ENCODE measurements around the gene CCDC40. TPM values are rescaled to one million over a fixed set of nuclear protein-coding genes. Genes with fewer than 3 reads are reported as not detected.

Gene CCDC40
- total and polyA plus RNA-seq, 10 donors = 0.30 to 8.3 (median 2.3) TPM

- Histone ChIP-seq H3K4me1 (peaks cover 0 to 10% (median under 1%) of the 10 kb centered on the region in 6 donors), H3K27me3 (replicated peaks in 1 of 7) (no peaks in the 10 kb centered on the region), H3K27ac (no peak overlapping the region), H3K36me3 (peaks cover 0 to 41% (median 0%) of the 10 kb centered on the region in 6 donors), H3K9me3 (peaks cover 0 to 10% (median 0%) of the 10 kb centered on the region in 8 donors), H3K4me3 (no peak overlapping the region)
- TF ChIP-seq POLR2A (IDR thresholded peaks at IDR 0.05) (no peak), POLR2AphosphoS5 (IDR thresholded peaks at IDR 0.05) (peak in 2 of 3 donors; percentile 39 to 66)
- WGBS, 5 donors = 81 to 91% (median 88%) methylated on average over 14 to 31 of the region's 31 CpGs
- intact Hi-C loops (cut with DNase I; ENCODE audit: low total_unique reads) = no loop called here
- DNase-seq = peak; percentile 74
Measured at GRCh38 chr17:80117491-80118401, 81.3 kb downstream of the CCDC40 start.

- intact Hi-C loops (cut with DNase I; ENCODE audit: low total_unique reads) = no loop called here
- Histone ChIP-seq H3K27me3 (replicated peaks in 1 of 7) (no peaks in the 10 kb centered on the region), H3K4me1 (peaks cover 0 to 10% (median 0%) of the 10 kb centered on the region in 6 donors), H3K4me3 (no peak overlapping the region), H3K36me3 (peaks cover 0 to 32% (median 0%) of the 10 kb centered on the region in 6 donors), H3K27ac (no peak overlapping the region), H3K9me3 (peaks cover 0 to 10% (median 0%) of the 10 kb centered on the region in 8 donors)
- WGBS, 5 donors = 80 to 94% (median 92%) methylated on average over 18 to 35 of the region's 35 CpGs
- no peak for TF ChIP-seq CTCF (IDR thresholded peaks at IDR 0.05 in 8 of 11, conservative IDR thresholded peaks at IDR 0.05 in 3 of 11)
- peak in 1 of 3 donors; percentile 45 for TF ChIP-seq POLR2AphosphoS5 (IDR thresholded peaks at IDR 0.05)
- TF ChIP-seq POLR2A (IDR thresholded peaks at IDR 0.05) = no peak
- no peak for DNase-seq
Measured at GRCh38 chr17:80118601-80119270, 82.3 kb downstream of the CCDC40 start.

- peaks cover 0 to 2% (median 0%) of the 10 kb centered on the region in 7 donors for H3K27me3 ChIP-seq (replicated peaks in 1 of 7)
- DNase-seq = peak; percentile 60
- H3K4me3 ChIP-seq = no peak overlapping the region
- H3K9me3 ChIP-seq = peaks cover 0 to 10% (median 0%) of the 10 kb centered on the region in 8 donors
- H3K27ac ChIP-seq = no peak overlapping the region
- peaks cover 0 to 10% (median 0%) of the 10 kb centered on the region in 6 donors for H3K4me1 ChIP-seq
- peaks cover 0 to 32% (median 0%) of the 10 kb centered on the region in 6 donors for H3K36me3 ChIP-seq
- intact Hi-C loops (cut with DNase I; ENCODE audit: low total_unique reads) = no loop called here
- no peak for TF ChIP-seq POLR2A (IDR thresholded peaks at IDR 0.05)
- TF ChIP-seq POLR2AphosphoS5 (IDR thresholded peaks at IDR 0.05) = no peak
- TF ChIP-seq CTCF (IDR thresholded peaks at IDR 0.05 in 8 of 11, conservative IDR thresholded peaks at IDR 0.05 in 3 of 11) = no peak
- WGBS, 5 donors = 92 to 97% (median 95%) methylated on average over 16 to 24 of the region's 24 CpGs
Measured at GRCh38 chr17:80119271-80119791, 82.9 kb downstream of the CCDC40 start.

- no peak for DNase-seq
- Histone ChIP-seq H3K27me3 (replicated peaks in 1 of 7) (peaks cover 0 to 7% (median 0%) of the 10 kb centered on the region in 7 donors), H3K9me3 (peaks cover 0 to 10% (median 0%) of the 10 kb centered on the region in 8 donors), H3K4me1 (peaks cover 0 to 10% (median 0%) of the 10 kb centered on the region in 6 donors), H3K4me3 (no peak overlapping the region), H3K36me3 (peaks cover 0 to 32% (median 0%) of the 10 kb centered on the region in 6 donors), H3K27ac (no peak overlapping the region)
- intact Hi-C loops (cut with DNase I; ENCODE audit: low total_unique reads) = no loop called here
- 87 to 95% (median 90%) methylated on average over 9 of the region's 9 CpGs for WGBS, 5 donors
- TF ChIP-seq POLR2A (IDR thresholded peaks at IDR 0.05) = no peak
- TF ChIP-seq CTCF (IDR thresholded peaks at IDR 0.05 in 8 of 11, conservative IDR thresholded peaks at IDR 0.05 in 3 of 11) = no peak
- TF ChIP-seq POLR2AphosphoS5 (IDR thresholded peaks at IDR 0.05) = no peak
Measured at GRCh38 chr17:80119839-80120238, 83.4 kb downstream of the CCDC40 start.

Data from spleen (tissue), 11 donors.